HG03342 (cell line): ENCODE data around the gene CAPN9.

Source experiments
- ATAC-seq: cut with Tn5 transposase; IDR thresholded peaks from one replicate; pipeline ENCODE4 v1.9.1; 2021; ENCODE audit warnings: mild to moderate bottlenecking, moderate library complexity; ENCODE audit not compliant: unreplicated experiment

The CAPN9 gene

GRCh38 chr1:230820568-230820967 is 73.4 kb downstream of the CAPN9 start:
- ATAC-seq: no peak

GRCh38 chr1:230821346-230821745 is 74.2 kb downstream of the CAPN9 start:
- no peak for ATAC-seq

GRCh38 chr1:230822092-230822581 is 74.9 kb downstream of the CAPN9 start:
- ATAC-seq: no peak

DNA sequence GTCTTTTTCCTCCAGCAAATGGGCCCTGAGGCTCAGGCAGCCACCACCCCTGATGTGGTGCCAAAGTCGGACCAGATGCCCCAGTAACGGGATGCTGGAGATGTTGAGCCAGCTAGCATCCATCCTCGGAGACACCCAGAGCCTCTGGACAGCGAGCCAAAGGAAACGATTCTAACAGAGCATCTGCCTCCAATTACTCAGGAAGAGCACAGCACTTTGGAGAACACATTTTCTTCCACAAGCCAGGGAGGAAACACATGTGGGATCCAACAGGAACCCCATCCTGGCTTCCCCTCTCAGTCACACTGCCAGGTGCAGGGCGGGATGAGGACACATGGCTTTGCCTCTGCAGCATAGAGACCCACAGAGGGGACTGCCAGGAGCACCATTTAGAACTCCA is 76.2 kb downstream of the CAPN9 start:
- ATAC-seq: no peak

DNA sequence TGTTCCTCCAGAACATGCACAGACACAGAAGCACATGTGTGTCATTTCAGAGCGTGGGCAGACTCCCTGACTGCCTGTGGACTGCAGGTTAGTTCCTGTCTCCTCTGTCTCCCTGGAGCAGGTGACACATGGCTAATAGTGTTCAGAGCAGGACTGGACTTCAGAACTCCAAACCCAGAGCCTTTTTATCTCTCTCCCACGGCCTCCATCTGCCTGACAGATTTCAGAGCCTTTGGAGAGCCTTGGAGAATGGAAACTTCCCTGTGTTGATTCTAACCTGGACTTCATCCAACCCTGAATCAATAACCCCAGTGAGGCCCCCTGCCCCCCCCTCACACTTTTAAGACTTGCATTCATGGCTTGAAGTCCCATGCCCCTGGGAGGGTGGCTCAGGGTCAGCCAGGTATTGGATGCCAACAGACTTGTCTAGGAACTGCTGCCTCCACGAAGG is 76.8 kb downstream of the CAPN9 start:
- ATAC-seq: no peak

- no peak for ATAC-seq
These were observed 77.3 kb downstream of the CAPN9 start for GRCh38 chr1:230824551-230824918.

- no peak for ATAC-seq
These were observed 77.9 kb downstream of the CAPN9 start for GRCh38 chr1:230824919-230825721.

DNA sequence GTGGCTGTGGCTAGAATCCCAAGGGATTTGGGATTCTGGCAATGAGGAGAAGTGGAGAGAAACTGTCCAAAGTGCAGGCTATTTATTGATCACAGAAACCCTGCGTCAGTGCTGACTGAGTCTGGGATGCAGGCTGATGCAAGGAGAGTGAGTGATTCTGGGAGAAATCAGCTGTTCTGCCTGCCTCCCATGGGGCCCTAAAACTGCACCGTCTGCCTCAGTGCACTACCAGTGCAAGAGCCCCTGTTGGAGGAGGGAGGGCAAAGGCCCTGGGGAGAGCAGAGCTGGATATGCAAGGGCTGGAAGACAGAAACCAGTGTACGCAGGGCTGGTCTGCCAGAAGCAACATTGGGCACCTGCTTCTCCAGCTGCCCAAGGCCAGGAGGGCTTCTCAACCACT is 78.6 kb downstream of the CAPN9 start:
- no peak for ATAC-seq

DNA sequence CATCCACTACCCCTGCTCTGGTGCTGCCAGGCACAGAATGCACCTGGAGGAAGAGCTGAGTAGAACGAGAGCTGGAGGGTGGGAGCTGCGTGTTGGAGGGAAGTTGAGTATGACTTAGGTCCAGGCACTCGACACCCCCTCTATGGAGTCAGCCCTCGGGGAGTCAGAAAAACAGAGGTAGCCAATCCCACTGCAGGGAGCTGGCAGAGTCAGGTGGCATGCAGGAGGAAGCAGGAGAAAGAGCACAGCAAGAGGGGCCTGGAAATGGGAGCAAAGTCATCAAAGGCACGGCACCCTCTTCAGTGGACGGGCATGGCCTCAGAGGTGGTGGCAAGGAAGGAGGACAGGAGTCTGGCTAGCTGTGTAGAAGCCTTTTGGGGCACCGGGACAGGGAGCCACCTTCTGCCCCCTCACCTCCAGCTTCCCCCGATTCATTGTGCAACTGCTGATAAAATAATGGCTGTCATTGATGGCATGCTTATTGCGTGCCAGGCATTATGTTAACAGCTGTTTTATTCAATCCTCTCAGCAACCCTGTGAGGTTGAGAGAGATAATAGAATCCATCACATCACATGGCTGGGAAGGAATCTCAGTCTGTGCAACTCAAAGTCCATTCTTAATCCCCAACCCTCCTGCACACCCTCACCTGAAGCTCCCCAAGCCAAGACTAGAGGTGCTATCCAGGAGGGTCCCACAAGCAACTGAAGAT is 79.1 kb downstream of the CAPN9 start:
- no peak for ATAC-seq

DNA sequence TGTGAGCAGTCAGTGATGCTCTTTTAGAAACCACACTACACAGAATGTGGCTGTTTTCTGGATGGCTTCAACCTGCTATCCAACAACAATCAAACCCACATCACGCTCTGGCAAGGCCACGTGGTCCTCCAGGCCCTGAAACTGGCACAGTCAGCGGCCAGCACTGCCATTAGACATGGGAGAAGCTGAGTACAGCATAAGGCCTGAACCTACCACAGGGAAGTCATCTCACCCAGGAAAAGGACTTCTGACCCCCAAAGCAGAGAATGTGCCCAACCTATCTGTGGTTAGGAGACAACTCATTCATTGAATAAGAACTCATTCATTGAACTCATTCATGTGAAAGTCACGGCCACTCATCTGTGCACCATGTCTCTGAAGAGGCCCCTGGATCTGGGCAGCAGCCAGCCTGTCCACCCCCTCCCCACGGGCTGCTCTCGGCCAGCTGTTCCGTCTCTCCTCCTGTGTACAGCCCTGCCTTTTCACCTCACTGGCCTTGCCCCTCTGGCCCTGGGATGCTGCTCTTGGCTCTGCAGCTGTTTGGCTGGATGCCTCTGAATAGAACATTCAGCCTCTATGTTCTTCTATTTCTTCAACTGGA is 80.0 kb downstream of the CAPN9 start:
- no peak for ATAC-seq

DNA sequence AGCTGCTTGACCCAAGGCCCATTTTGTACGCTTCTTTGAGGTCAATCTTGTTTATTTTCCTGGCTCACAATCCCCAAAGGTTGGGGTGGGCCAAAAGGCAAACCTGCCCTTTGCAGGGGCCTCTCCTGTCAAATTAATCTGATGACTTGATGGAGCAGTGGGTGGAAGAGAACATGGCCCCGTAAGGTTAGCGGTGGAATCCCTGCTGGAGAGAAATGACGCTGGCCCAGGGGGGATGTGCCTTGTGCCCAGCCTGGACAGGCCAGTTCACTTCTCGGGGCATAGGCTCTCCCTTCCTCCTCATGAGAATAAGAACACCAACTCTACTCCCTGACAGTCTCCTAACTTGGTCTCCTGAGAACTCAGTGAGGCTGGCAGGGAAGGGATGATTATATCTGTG is 80.6 kb downstream of the CAPN9 start:
- no peak for ATAC-seq

GRCh38 chr1:230828421-230828820 is 81.2 kb downstream of the CAPN9 start:
- no peak for ATAC-seq

DNA sequence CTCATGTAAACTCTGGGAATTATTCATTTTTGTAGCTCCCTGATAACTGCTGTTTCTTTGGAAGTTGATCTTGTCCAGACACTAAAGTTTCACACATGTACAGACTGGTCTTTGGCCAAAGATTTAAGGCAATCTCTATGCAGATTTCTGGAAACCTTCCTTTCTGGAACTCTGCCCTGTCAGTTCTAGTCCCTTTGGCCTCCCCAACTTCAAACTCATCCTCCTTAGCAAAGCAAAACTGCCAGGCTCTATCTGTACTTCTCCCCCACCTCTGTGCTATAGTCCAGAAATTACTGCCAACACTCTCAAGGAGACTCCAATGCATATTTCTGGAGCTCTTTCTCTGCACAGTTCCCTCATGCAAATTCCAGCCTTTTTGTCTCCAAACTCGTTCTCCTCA is 84.6 kb downstream of the CAPN9 start:
- ATAC-seq: no peak

- ATAC-seq: no peak
These were observed 85.3 kb downstream of the CAPN9 start for GRCh38 chr1:230832476-230832875.

DNA sequence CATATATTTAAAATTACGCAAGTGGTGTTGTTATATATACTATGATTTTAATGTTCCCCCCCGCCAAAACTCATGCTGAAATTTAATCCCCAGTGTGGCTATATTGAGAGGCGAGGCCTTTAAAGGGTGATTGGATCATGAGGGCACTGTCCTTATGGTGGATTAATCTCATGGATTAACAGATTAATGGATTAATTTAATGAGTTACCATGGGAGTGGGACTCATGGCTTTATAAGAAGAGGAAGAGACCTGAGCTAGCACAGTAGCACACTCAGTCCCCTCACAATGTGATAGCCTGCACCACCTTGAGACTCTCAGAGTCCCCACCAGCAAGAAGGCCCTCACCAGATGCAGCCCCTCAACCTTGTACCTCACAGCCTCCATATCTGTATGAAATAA is 86.3 kb downstream of the CAPN9 start:
- ATAC-seq: no peak

GRCh38 chr1:230834292-230834691 is 87.1 kb downstream of the CAPN9 start:
- no peak for ATAC-seq

DNA sequence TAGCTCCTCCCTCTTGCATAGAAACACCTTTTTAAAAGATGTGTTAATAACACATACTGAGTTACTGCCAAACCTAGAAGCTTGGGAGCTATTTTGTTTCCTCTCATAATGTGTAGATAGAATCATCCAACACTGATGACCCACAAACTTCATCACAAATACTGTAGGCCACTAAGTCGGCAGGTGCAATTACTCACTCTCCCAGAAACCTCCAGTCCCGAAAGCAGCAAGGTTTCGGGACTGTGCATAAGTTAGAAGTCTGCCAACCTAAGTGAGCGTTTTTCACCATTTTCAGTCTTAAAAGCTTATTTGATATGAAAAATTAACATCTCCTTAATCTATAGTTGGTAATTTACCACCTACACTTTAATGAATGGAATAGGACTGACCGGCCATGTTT is 89.2 kb downstream of the CAPN9 start:
- no peak for ATAC-seq

DNA sequence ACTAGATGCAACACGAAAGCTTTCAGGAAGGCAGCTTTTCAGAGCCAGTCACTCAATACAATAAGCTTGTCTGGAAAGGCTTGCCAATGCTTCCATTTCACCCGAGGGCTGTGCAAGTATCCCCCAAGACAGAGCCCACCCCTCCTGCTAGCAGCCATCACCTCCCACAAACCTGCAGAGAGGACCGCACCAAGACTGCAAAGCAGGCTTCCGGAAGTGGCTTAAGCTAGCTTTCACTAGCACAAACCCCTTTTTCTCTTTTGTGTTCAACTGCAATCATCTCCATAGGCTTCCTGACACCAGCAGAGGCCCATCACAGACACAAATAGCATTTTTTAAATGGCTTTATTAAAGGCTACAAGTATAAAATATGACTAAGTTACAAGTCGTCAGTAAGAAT is 89.6 kb downstream of the CAPN9 start:
- ATAC-seq: no peak

GRCh38 chr1:230839173-230839572 is 92.0 kb downstream of the CAPN9 start:
- no peak for ATAC-seq

GRCh38 chr1:230842801-230843200 is 95.6 kb downstream of the CAPN9 start:
- ATAC-seq: no peak

DNA sequence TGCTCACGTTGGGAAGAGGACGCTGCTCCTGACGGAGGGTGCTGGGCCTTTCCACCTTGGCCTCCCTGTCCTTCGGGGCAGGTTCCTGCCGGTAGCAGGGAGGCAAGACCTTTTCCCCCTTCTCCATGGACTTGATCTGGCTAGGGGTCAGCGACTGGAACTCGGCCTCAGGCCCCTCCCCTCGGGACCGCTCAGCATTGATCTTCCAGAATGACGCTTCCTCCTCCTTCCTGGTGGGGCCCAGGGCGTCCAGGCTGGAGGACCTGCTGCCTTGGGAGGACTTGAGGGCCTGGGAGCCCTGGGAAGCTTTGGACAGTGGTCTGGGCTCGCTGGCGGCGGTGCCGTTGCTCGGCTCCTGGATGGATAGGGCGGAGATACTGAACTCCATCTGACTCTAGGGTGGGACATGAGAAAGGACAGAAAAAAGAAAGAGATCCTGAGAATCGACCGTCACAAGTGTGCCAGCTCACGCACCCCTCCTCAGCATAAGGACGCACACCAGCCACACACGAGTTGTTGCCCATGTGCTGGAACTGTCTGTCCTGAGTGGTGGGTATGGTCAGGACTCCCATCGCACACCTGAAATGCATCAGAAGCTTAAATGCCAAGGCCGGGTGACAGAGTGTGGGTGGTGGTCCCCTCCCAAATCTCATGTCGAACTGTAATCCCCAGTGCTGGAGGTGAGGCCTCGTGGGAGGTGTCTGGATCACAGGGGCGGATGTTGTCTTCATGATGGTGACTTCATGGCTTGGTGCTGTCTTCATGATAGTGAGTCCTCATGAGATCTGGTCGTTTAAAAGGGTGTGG is 96.5 kb downstream of the CAPN9 start:
- no peak for ATAC-seq
